SK-N-SH (cell line): ENCODE results near the gene ADAMTS6. TPM values are rescaled to one million over a fixed set of nuclear protein-coding genes. Genes with fewer than 3 reads are reported as not detected.
"Not testable (repeated sequence)": the region's sequence is repeated elsewhere in the genome, so short reads cannot be mapped to it uniquely, and the experiment has no call there.

ENCODE experiments used
- CTCF ChIA-PET: fragments of 300-600, 350-600 bp; formaldehyde crosslinking; extraction: SDS; loops from one replicate; lab custom pipeline; 2021; lab: Yijun Ruan, JAX
- POLR2A ChIA-PET: fragments of 350-600 bp; sonication (Branson Sonifier 250); formaldehyde crosslinking; extraction: SDS; loops from one replicate; lab custom pipeline; 2020; ENCODE audit warnings: antibody characterized with exemption, inconsistent platforms; lab: Yijun Ruan, JAX
- DNase-seq: peaks from one replicate; pipeline ENCODE4 v3.0.0; 2012
- H2AFZ ChIP-seq: fragments of 200-600 bp; sonication (generic); 2 replicates; pipeline ENCODE4 v1.8.1; 2016; ENCODE audit warnings: antibody characterized with exemption, mild to moderate bottlenecking, low read depth
- H3F3A ChIP-seq: fragments of 200-600 bp; sonication (generic); replicated peaks from 2 replicates; pipeline ENCODE3; 2016; ENCODE audit warnings: antibody characterized with exemption, mild to moderate bottlenecking; ENCODE audit not compliant: insufficient read depth
- H3K27ac ChIP-seq, 2 experiments: fragments of 200-500 bp in 1 of 2; fragments of 200-600 bp in 1 of 2; sonication (Bioruptor generic) in 1 of 2; sonication (generic), shearing (Covaris generic) in 1 of 2; 2 replicates each; pipeline versions ENCODE4 v1.5.1 to v1.6.1; 2014 to 2016; ENCODE audit warnings: low read depth in 2 of 2, inconsistent platforms in 1 of 2, low read length in 1 of 2, mild to moderate bottlenecking in 1 of 2, mixed read lengths in 1 of 2
- H3K27me3 ChIP-seq: fragments of 200-600 bp; sonication (generic), shearing (Covaris generic); 2 replicates; pipeline ENCODE4 v1.6.1; 2016; ENCODE audit warnings: mixed run types; ENCODE audit not compliant: insufficient read depth
- H3K36me3 ChIP-seq, 2 experiments: fragments of 200-500 bp in 1 of 2; fragments of 200-600 bp in 1 of 2; sonication (Bioruptor generic) in 1 of 2; sonication (generic) in 1 of 2; replicated peaks in 1 of 2; 2 replicates each; pipeline versions ENCODE3 to v1.5.1; 2014 to 2016; ENCODE audit warnings: low read length in 1 of 2, mild to moderate bottlenecking in 1 of 2; ENCODE audit not compliant: insufficient read depth in 2 of 2, control insufficient read depth in 1 of 2
- H3K4me1 ChIP-seq, 2 experiments: fragments of 200-500 bp in 1 of 2; fragments of 200-600 bp in 1 of 2; sonication (Bioruptor generic) in 1 of 2; sonication (generic), shearing (Covaris generic) in 1 of 2; 2 replicates each; pipeline versions ENCODE4 v1.5.1 to v1.6.1; 2014 to 2016; ENCODE audit warnings: low read depth in 1 of 2, low read length in 1 of 2, mixed run types in 1 of 2; ENCODE audit not compliant: insufficient read depth in 2 of 2, control insufficient read depth in 1 of 2
- H3K4me2 ChIP-seq: fragments of 200-600 bp; sonication (generic), shearing (Covaris generic); 2 replicates; pipeline ENCODE4 v1.6.1; 2017; ENCODE audit warnings: mixed run types
- H3K4me3 ChIP-seq, 2 experiments: fragments of 200-500 bp in 1 of 2; fragments of 200-600 bp in 1 of 2; sonication (Bioruptor generic) in 1 of 2; sonication (generic), shearing (Covaris generic) in 1 of 2; 2 replicates each; pipeline versions ENCODE4 v1.5.1 to v1.8.1; 2014 to 2016; ENCODE audit warnings: low read depth in 2 of 2, inconsistent platforms in 1 of 2, low read length in 1 of 2, mild to moderate bottlenecking in 1 of 2, mixed read lengths in 1 of 2, moderate library complexity in 1 of 2
- H3K79me2 ChIP-seq: fragments of 200-600 bp; sonication (generic); 2 replicates; pipeline ENCODE4 v1.8.1; 2017; ENCODE audit warnings: mild to moderate bottlenecking; ENCODE audit not compliant: insufficient read depth
- H3K9ac ChIP-seq: fragments of 200-600 bp; sonication (generic); 2 replicates; pipeline ENCODE4 v1.6.1; 2017; ENCODE audit warnings: mixed run types
- H3K9me2 ChIP-seq: fragments of 200-600 bp; sonication (generic); 2 replicates; pipeline ENCODE4 v1.6.1; 2017; ENCODE audit warnings: mixed run types
- H3K9me3 ChIP-seq: fragments of 200-600 bp; sonication (generic); 2 replicates; pipeline ENCODE4 v1.6.1; 2017; ENCODE audit warnings: mixed run types, mild to moderate bottlenecking, moderate library complexity
- H4K20me1 ChIP-seq: fragments of 200-600 bp; sonication (generic); 2 replicates; pipeline ENCODE4 v1.6.1; 2017; ENCODE audit warnings: mild to moderate bottlenecking, mixed run types; ENCODE audit not compliant: insufficient read depth
- EP300 ChIP-seq, 2 experiments: IDR thresholded peaks; 2 replicates each; pipeline versions ENCODE4 v1.4.0 to v1.6.1; 2012; ENCODE audit warnings: borderline replicate concordance in 1 of 2, low read depth in 1 of 2, low read length in 1 of 2
- EZH2phosphoT487 ChIP-seq: fragments of 200-600 bp; sonication (generic); IDR thresholded peaks from 2 replicates; pipeline ENCODE4 v1.6.1; 2017; ENCODE audit warnings: low read depth, mixed run types, mild to moderate bottlenecking, antibody characterized with exemption, moderate library complexity, borderline replicate concordance
- FOSL2 ChIP-seq: IDR thresholded peaks from 2 replicates; pipeline ENCODE4 v1.4.0; 2012; ENCODE audit warnings: low read depth, mild to moderate bottlenecking, moderate library complexity, borderline replicate concordance
- FOXM1 ChIP-seq: IDR thresholded peaks from 2 replicates; pipeline ENCODE4 v1.4.0; 2012; ENCODE audit warnings: low read depth, mild to moderate bottlenecking
- GABPA ChIP-seq: IDR thresholded peaks from 2 replicates; pipeline ENCODE4 v1.4.0; 2012; ENCODE audit warnings: low read depth, mild to moderate bottlenecking
- TEAD4 ChIP-seq: IDR thresholded peaks from 2 replicates; pipeline ENCODE4 v1.4.0; 2012; ENCODE audit warnings: mild to moderate bottlenecking, borderline replicate concordance; ENCODE audit not compliant: insufficient read depth
- WGBS: methylation state at CpG from one replicate; pipeline ENCODE4 v1.1.6; 2017; ENCODE audit warnings: low lambda C conversion rate; 5-methylcytosine and 5-hydroxymethylcytosine counted together
- polyA plus RNA-seq, 3 experiments: library from polyadenylated mRNA; depleted of rRNA; stranded (reverse); fragments of >200 nt; gene quantifications; 2 replicates each; pipeline ENCODE4 v1.2.3, GENCODE V29; 2012
- TF ChIP-seq, protein P1 (sequence below): IDR thresholded peaks from 2 replicates; pipeline ENCODE4 v1.4.0; 2012; ENCODE audit warnings: low read depth, borderline replicate concordance
- TF ChIP-seq, protein P2 (sequence below): fragments of 150-350 bp; IDR thresholded peaks from 2 replicates; pipeline ENCODE4 v1.6.1; 2016; ENCODE audit warnings: mild to moderate bottlenecking, low read depth, low read length

Gene ADAMTS6
- polyA plus RNA-seq, 1 of the 3 experiments (the other 2 are of a cell fraction), result 15.0 TPM

DNA sequence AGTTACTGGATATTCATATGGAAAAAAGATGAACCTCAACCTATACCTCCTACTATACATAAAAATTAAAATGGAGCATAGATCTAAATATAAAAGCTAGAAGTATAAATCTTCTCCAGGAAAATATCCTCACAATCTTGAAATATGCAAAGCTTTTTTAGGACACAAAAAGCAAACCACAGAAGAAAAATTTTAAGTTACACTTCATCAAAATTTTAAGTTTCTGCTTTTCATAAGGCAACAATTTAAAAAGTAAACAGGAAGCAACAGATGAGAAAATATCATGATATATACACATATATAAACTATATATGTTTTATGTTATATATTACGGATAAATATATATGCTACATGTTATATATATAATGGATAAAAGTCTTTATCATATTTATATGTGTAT, 157.5 kb downstream of the ADAMTS6 start (continued):
- TF ChIP-seq, protein P1, sequence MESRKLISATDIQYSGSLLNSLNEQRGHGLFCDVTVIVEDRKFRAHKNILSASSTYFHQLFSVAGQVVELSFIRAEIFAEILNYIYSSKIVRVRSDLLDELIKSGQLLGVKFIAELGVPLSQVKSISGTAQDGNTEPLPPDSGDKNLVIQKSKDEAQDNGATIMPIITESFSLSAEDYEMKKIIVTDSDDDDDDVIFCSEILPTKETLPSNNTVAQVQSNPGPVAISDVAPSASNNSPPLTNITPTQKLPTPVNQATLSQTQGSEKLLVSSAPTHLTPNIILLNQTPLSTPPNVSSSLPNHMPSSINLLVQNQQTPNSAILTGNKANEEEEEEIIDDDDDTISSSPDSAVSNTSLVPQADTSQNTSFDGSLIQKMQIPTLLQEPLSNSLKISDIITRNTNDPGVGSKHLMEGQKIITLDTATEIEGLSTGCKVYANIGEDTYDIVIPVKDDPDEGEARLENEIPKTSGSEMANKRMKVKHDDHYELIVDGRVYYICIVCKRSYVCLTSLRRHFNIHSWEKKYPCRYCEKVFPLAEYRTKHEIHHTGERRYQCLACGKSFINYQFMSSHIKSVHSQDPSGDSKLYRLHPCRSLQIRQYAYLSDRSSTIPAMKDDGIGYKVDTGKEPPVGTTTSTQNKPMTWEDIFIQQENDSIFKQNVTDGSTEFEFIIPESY, result no peak
- TF ChIP-seq, protein P2, sequence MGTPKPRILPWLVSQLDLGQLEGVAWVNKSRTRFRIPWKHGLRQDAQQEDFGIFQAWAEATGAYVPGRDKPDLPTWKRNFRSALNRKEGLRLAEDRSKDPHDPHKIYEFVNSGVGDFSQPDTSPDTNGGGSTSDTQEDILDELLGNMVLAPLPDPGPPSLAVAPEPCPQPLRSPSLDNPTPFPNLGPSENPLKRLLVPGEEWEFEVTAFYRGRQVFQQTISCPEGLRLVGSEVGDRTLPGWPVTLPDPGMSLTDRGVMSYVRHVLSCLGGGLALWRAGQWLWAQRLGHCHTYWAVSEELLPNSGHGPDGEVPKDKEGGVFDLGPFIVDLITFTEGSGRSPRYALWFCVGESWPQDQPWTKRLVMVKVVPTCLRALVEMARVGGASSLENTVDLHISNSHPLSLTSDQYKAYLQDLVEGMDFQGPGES, result no peak
- no peak for TF ChIP-seq FOXM1
- no peak for TF ChIP-seq EZH2phosphoT487

DNA sequence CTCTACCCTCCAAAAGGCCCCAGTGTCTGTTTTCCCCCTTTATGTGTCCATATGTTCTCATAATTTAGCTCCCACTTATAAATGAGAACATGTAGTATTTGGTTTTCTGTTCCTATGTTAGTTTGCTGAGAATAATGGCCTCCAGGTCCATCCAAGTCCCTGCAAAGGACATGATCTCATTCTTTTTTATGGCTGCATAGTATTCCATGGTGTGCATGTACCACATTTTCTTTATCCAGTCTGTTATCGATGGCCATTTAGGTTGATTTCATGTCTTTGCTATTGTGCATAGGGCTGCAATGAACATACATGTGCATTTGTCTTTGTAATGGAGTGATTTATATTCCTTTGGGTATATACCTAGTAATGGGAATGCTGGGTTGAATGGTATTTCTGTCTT, 161.0 kb downstream of the ADAMTS6 start:
- H2AFZ ChIP-seq, CTCF ChIA-PET, H3K4me1 ChIP-seq, H3K9ac ChIP-seq, H3K27me3 ChIP-seq, H3K9me2 ChIP-seq, DNase-seq, H3K9me3 ChIP-seq, H3K4me3 ChIP-seq, H4K20me1 ChIP-seq, POLR2A ChIA-PET, H3K27ac ChIP-seq, H3K4me2 ChIP-seq: not testable (repeated sequence)
- Histone ChIP-seq H3K36me3 (peaks cover 0 to 55% of the 10 kb centered on the region in 2 experiments), H3F3A (peaks cover 18% of the 10 kb centered on the region), H3K79me2 (peaks cover 32% of the 10 kb centered on the region)
- 52% methylated on average over 1 of the region's 1 CpG for WGBS

DNA sequence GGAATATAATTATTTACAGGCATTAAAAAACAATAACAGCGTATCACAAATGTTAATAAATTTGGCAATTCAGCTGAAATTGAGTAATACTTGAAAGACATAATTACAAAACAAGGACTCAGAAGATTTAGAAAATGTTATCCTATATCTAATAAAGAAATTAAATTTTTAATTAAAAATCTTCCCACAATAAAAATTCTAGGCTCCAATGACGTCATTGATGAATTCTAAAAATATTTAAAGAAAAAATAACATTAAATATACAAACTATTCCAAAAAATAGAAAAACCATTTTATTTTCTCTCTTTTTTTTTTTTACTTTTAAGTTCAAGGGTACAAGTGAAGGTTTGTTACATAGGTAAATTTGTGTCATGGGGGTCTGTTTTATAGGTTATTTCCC, 161.5 kb downstream of the ADAMTS6 start:
- TF ChIP-seq FOSL2 (no peak), EP300 (IDR thresholded peaks at IDR 0.05; ENCODE audit: borderline replicate concordance in 1 of 2, low read depth in 1 of 2, low read length in 1 of 2) (no peak), TEAD4 (no peak), GABPA (no peak)
- POLR2A ChIA-PET, result no interaction called here

More for the DNA sequence above, 161.5 kb downstream of the ADAMTS6 start:
- CTCF ChIA-PET, result no interaction called here
- Histone ChIP-seq H3K27me3 (no peaks in the 10 kb centered on the region), H3K36me3 (peaks cover 0 to 55% of the 10 kb centered on the region in 2 experiments), H3K9ac (no peak overlapping the region), H3K9me2 (no peaks in the 10 kb centered on the region), H3K9me3 (no peaks in the 10 kb centered on the region), H2AFZ (no peak overlapping the region), H4K20me1 (no peaks in the 10 kb centered on the region), H3K4me1 (no peaks in the 10 kb centered on the region), H3K27ac (no peak overlapping the region), H3K4me3 (no peak overlapping the region), H3K4me2 (no peak overlapping the region), H3F3A (peaks cover 23% of the 10 kb centered on the region), H3K79me2 (peaks cover 36% of the 10 kb centered on the region)
- 93% methylated on average over 2 of the region's 2 CpGs for WGBS
- no peak for DNase-seq
